HEK293 (cell line): ENCODE results near the gene KRI1.

ENCODE experiments used
- KLF10 ChIP-seq: fragments of 450-650 bp; IDR thresholded peaks from 2 replicates; pipeline ENCODE4 v1.5.1; 2018; ENCODE audit warnings: missing biosample characterization, mild to moderate bottlenecking, missing genetic modification characterization
- PRDM1 ChIP-seq: fragments of 450-650 bp; formaldehyde crosslinking; IDR thresholded peaks from 2 replicates; pipeline ENCODE4; 2016; ENCODE audit warnings: missing biosample characterization, missing genetic modification characterization
- ZBTB17 ChIP-seq: fragments of 450-650 bp; formaldehyde crosslinking; IDR thresholded peaks from 2 replicates; pipeline ENCODE4 v1.5.1; 2016; ENCODE audit warnings: missing biosample characterization, missing genetic modification characterization
- ZNF10 ChIP-seq: fragments of 450-650 bp; formaldehyde crosslinking; IDR thresholded peaks from 2 replicates; pipeline ENCODE4 v1.5.1; 2017; ENCODE audit warnings: missing biosample characterization, missing genetic modification characterization
- ZNF174 ChIP-seq: fragments of 450-650 bp; formaldehyde crosslinking; IDR thresholded peaks from 2 replicates; pipeline ENCODE4 v1.5.0; 2017; ENCODE audit warnings: missing biosample characterization, mild to moderate bottlenecking, missing genetic modification characterization
- TF ChIP-seq, protein P1 (sequence below): fragments of 450-650 bp; formaldehyde crosslinking; IDR thresholded peaks from 2 replicates; pipeline ENCODE4 v1.5.1; 2016; ENCODE audit warnings: missing biosample characterization, missing genetic modification characterization
- TF ChIP-seq, protein P2 (sequence below): fragments of 450-650 bp; formaldehyde crosslinking; IDR thresholded peaks from 2 replicates; pipeline ENCODE4 v1.5.1; 2016; ENCODE audit warnings: missing biosample characterization, missing genetic modification characterization
- TF ChIP-seq, protein P3 (sequence below): fragments of 450-650 bp; formaldehyde crosslinking; IDR thresholded peaks from 2 replicates; pipeline ENCODE4 v1.5.1; 2017; ENCODE audit warnings: missing biosample characterization, missing genetic modification characterization
- TF ChIP-seq, protein P4 (sequence below): fragments of 450-650 bp; IDR thresholded peaks from 2 replicates; pipeline ENCODE4 v1.5.1; 2018; ENCODE audit warnings: missing biosample characterization, mild to moderate bottlenecking, missing genetic modification characterization
- TF ChIP-seq, protein P5 (sequence below): fragments of 450-650 bp; formaldehyde crosslinking; IDR thresholded peaks from 2 replicates; pipeline ENCODE4 v1.5.1; 2016; ENCODE audit warnings: missing biosample characterization, missing genetic modification characterization

DNA sequence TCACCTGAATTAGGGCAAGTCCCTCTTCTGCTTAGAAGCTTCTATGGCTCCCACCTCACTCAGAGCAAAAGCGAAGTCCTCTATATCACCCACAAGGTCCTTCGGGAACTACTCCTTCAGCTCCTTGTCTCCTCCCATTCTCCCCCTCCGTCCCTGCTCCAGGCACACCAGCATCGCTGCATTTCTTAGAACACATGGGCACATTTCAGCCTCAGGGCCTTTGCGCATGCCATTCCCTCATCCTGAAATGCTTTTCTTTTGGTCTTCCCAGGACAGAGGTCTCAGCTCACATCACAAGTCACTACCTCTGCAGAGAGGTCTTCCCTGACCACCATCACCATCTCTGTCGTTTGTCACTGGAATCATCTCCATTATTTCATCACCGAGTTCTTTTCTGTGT is 52.6 kb downstream of the KRI1 start:
- TF ChIP-seq, protein P1, sequence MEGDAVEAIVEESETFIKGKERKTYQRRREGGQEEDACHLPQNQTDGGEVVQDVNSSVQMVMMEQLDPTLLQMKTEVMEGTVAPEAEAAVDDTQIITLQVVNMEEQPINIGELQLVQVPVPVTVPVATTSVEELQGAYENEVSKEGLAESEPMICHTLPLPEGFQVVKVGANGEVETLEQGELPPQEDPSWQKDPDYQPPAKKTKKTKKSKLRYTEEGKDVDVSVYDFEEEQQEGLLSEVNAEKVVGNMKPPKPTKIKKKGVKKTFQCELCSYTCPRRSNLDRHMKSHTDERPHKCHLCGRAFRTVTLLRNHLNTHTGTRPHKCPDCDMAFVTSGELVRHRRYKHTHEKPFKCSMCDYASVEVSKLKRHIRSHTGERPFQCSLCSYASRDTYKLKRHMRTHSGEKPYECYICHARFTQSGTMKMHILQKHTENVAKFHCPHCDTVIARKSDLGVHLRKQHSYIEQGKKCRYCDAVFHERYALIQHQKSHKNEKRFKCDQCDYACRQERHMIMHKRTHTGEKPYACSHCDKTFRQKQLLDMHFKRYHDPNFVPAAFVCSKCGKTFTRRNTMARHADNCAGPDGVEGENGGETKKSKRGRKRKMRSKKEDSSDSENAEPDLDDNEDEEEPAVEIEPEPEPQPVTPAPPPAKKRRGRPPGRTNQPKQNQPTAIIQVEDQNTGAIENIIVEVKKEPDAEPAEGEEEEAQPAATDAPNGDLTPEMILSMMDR (tag by site-specific recombination), result no peak
- TF ChIP-seq, protein P2, sequence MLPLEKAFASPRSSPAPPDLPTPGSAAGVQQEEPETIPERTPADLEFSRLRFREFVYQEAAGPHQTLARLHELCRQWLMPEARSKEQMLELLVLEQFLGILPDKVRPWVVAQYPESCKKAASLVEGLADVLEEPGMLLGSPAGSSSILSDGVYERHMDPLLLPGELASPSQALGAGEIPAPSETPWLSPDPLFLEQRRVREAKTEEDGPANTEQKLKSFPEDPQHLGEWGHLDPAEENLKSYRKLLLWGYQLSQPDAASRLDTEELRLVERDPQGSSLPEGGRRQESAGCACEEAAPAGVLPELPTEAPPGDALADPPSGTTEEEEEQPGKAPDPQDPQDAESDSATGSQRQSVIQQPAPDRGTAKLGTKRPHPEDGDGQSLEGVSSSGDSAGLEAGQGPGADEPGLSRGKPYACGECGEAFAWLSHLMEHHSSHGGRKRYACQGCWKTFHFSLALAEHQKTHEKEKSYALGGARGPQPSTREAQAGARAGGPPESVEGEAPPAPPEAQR (tag by site-specific recombination), result no peak
- TF ChIP-seq, protein P3, sequence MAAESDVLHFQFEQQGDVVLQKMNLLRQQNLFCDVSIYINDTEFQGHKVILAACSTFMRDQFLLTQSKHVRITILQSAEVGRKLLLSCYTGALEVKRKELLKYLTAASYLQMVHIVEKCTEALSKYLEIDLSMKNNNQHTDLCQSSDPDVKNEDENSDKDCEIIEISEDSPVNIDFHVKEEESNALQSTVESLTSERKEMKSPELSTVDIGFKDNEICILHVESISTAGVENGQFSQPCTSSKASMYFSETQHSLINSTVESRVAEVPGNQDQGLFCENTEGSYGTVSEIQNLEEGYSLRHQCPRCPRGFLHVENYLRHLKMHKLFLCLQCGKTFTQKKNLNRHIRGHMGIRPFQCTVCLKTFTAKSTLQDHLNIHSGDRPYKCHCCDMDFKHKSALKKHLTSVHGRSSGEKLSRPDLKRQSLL (tag by site-specific recombination), result no peak
- TF ChIP-seq ZNF10 (tag by site-specific recombination) (no peak), KLF10 (no peak), ZNF174 (tag by site-specific recombination) (no peak), PRDM1 (tag by site-specific recombination) (no peak), ZBTB17 (tag by site-specific recombination) (no peak)
- TF ChIP-seq, protein P4, sequence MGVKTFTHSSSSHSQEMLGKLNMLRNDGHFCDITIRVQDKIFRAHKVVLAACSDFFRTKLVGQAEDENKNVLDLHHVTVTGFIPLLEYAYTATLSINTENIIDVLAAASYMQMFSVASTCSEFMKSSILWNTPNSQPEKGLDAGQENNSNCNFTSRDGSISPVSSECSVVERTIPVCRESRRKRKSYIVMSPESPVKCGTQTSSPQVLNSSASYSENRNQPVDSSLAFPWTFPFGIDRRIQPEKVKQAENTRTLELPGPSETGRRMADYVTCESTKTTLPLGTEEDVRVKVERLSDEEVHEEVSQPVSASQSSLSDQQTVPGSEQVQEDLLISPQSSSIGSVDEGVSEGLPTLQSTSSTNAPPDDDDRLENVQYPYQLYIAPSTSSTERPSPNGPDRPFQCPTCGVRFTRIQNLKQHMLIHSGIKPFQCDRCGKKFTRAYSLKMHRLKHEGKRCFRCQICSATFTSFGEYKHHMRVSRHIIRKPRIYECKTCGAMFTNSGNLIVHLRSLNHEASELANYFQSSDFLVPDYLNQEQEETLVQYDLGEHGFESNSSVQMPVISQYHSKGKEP (tag by site-specific recombination), result no peak
- TF ChIP-seq, protein P5, sequence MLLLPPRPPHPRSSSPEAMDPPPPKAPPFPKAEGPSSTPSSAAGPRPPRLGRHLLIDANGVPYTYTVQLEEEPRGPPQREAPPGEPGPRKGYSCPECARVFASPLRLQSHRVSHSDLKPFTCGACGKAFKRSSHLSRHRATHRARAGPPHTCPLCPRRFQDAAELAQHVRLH (tag by site-specific recombination), result no peak
